Superior temporal gyrus (tissue), 1 donor: ENCODE measurements around the gene CCDC97.

Experiments
- DNase-seq: peaks from one replicate; pipeline ENCODE4 v3.0.0-alpha.2; 2016; ENCODE audit errors: extremely low spot score

Gene CCDC97

DNA sequence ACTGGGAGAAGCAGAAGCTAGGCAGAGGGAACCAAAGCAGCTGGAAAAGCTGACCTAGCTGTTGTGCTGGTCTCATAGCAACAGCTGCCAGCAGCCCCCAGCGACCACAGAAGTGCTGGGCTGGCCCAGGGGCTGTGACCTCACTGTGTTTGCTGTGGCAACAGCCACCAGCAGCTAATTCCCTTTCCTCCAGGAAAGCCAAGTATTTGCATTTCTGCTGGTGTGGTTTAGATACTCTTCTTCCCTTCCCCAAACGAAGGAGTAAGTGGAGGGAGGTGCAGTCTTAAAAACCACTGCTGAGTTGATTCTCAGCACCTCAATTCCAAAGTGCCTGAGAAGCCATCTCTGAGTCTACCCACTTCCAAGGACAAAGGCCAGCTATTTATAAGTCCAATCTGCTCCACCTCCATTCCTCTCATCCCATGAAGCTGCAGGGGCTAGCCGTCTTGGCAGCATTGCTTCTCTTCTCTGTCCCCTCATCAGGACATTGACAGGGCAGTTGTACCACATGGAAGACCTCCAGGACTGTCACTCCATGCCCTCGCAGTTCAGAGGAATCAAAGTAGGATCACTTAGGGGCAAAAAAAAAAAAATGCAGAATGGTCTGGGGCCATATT is 11.5 kb upstream of the CCDC97 start:
- DNase-seq, result no peak

DNA sequence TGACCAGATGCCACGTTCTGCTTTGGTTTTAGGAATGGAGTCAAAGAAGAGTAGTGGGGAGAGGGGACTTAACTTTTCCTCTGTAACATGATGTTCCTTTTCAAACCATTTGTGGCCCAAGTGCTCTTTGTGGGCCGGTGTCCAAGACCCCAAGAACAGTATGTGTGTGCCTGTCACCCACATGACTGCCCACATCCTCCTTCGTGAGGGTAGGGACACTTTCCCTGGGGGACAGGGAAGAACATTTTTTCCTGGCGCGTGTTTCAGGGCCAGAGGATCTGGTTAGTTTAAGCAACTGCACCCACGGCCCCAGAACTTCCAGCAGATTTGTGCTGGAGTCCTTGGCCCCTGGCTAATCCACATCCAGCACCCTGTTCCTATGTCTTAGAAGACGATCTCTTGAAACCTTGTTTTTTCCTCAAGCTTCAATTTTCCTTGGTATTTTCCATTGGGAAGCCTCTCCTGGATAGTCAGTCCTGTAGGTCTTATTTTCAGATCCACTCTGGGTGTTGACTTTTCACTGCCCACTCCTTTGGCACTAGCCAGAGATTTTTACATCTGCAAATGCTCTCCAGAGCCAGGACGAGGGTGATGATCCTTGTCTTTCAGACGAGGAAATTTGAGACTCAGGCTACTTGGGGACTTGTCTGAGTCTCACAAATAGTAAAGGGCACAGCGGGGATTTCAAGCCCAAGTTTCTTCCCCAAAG is 10.8 kb upstream of the CCDC97 start:
- DNase-seq, result peak; percentile 42

GRCh38 chr19:41299755-41300089 is 10.2 kb upstream of the CCDC97 start:
- DNase-seq, result no peak

DNA sequence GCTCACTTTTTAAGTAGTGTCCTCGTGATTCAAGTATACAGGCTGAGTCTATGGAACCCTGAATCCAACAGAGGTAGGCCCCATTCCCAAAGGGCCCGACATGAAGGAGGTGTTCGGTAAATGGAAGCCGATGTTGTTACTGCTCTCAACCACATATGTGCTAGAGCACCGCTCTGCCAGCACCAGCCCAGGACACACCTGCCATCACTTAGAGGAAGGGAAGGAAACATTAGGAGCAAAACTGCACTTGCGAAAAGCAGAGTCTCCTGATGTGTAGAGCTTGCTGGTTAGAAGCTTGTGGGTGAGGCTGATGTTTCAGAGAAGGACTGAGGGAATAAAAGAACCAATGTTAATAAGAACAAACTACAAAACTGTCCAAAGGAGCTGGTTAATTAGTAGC is 9.4 kb upstream of the CCDC97 start:
- no peak for DNase-seq

DNA sequence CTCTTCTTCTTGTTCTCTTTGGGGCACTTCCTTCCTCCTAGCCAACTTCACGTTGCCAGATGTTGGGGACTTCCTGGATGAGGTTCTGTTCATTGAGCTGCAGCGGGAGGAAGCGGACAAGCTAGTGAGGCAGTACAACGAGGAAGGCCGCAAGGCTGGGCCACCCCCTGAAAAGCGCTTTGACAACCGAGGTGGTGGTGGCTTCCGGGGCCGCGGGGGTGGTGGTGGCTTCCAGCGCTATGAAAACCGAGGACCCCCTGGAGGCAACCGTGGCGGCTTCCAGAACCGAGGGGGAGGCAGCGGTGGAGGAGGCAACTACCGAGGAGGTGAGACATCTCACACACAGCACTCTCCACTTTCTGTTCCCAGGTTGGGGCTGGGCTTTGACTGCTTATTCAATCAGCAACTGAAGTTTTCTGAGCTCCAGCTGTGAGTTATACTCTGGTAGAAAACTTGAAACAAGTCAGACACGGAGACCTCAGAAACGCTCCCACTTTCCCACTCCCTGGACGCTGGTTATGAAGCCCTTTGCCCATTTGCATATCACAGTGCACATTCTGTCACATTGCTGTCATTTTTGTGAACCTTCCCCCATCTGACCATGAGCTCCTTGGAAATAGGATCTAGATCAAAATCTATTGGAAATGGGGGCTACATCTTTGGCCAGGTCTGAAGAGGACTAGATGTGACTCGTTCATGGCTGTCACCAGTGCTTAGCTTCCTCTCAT is 7.2 kb upstream of the CCDC97 start:
- no peak for DNase-seq

- no peak for DNase-seq
Observed at GRCh38 chr19:41303954-41304353, 6.0 kb upstream of the CCDC97 start.

DNA sequence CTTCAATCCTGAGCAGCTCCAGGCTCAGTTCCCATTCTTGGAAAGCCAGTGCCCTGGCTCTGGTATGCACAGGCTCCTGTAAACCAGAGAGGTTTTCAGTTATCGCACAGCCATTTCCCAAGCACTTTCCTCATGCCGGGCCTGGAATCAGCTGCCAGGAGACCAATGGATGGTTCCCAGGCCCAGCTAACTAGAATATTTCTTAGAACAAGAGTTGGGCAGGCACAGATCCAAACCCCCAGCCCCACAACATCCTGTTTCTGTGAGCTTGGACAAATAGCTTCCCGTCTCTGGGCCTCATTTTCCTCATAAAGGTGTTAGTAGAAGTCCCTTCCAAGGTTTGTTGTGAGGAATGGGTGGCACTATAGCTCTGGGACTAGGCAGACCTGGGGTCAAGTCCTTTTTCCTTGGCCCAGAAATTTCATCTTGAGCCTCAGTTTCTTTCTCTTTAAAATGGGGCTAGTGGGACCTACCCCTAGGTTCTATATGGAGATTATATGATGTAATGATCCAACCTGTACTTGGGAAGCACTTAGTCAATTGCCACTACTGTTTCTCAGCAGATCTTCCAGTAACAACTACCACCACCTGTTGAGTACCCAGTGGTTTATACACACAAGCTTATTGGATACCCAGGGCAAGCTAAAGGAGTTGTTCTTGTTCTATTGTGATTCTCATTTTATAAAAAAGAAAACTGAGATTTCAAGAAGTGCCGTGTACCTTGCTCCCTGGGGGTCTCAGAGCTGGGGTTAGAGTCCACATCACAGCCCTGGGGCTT is 5.1 kb upstream of the CCDC97 start:
- no peak for DNase-seq

- no peak for DNase-seq
Observed at GRCh38 chr19:41305927-41306793, 3.8 kb upstream of the CCDC97 start.

DNA sequence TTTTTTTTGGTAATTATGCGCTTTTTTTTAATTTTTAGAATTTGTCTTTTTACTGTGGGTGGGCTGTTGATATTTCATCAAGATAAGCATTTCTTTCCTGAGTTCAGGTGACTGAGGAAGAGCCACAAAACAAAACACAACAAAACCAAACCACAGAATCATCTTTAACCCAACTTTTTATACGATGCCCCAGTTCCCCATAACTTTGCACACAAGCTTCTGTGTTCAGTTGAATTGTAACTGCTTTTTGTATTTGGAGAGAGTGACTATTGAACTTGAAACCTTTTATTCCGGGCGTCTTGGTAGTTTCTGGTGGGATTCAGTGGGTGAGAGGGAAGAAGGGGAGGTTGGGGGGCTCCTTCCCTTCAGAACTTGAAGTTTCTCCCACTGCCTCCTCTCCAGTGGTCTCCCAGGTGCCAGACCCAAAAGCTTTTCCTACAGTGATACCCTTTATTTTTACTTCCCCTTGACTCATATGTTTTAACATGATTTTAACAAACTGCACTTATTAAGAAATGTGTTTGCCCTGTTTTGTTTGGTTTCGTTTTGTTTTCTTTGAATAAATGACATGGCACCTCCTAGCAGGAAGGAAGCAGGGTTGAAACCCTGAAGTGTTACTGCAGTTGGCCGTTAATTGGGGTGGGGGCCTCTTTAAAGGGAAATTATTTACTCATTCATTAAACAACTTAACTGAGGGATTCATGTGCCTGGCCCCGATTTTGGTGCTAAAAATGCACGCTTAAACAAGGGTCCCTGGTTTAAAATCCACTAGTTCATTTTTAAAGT is 2.7 kb upstream of the CCDC97 start:
- no peak for DNase-seq

DNA sequence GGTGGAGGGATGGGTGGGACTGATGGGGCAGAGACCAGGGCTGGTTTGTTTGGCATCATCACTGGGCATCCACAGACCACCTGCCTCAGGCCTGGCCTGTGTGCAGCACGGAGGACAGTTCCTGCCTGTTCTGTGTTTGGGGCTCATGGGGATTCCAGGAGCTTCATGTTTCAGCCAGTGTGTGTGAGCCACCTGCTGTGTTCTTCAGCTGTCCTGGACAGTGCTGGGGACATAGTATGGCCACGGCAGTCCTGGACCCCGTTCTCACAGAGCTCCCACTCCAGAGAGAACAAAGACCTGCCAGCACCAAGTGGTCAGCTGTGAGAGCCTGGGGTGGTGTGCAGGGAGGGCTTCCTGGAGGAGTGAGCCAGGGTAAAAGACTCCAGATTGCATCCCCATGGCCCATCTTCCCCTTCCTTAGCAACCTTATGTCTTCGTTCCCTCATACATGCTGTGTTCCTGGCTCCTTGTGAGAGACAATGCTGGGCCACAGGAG is 2.0 kb upstream of the CCDC97 start:
- no peak for DNase-seq

DNA sequence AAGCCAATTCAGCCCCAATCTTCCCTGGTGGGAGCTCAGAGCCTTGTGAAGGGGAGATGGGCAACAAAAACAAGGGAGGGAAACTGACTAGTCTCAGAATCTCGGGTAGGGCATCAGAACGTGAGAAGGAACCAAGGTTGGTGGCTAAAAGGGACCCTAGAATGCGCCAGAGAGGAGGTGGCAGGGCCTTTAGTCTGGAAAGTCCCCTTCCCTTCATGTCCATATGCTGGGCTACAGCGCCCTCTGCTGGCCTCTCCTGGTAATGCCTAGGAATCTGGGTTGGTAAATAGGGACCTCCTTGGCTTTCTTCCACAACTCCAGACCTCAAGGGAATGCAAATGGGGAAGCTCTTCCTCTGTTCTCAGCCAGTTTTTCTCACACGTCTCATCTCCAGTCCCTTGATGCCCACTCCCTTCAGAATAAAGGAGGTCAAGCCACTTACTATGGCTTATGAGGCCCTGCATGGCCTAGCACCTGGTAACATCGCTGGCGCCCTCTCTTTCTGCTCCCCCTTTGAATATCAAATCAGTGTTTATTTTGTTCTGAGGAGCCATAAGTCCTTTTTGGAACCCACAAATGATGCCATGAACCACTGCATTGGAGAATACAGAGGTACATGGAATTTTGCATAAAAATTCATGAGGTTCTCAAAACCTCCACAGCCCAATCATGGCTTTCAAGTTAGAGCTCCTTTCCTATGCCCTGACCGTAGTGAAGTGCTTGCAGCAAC is 1.4 kb upstream of the CCDC97 start:
- peak; percentile 98 for DNase-seq

DNA sequence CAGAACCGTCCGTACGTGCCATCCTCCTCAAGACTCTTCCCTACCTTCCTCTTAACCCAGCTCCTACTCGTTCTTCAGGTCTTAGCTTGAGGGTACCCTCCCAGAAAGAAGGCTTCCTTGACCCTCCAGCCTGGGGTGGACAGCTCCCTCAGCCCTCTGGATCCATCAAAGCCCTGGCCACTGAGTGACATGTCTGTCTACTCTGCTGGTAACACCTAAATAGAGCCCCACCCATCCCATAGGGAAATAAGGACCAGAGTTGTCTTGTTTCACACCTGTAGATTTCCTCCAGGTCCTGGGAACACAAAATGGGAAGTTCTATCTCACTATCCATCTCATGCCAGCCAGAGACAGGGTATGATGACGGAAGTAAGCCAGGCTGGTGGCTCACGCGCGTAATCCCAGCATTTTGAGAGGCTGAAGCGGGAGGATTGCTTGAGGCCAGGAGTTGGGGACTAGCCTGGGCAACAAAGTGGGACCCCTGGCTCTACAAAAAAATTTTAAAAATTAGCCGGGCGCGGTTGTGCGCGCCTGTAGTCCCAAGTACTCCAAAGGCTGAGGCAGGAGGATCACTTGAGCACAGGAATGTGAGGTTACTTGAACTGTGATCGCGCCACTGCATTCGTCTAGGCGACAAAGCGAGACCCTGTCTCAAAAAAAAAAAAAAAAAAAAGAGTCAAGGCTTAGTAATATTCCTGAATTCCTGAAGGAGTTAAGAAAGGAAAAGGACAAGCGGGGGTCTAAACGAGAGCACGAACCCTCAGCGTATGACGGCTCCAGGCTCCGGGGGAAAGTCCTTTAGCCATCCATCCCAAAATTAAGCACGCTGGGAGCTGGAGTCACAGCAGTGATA is 566 bp upstream of the CCDC97 start:
- peak; percentile 35 for DNase-seq

DNA sequence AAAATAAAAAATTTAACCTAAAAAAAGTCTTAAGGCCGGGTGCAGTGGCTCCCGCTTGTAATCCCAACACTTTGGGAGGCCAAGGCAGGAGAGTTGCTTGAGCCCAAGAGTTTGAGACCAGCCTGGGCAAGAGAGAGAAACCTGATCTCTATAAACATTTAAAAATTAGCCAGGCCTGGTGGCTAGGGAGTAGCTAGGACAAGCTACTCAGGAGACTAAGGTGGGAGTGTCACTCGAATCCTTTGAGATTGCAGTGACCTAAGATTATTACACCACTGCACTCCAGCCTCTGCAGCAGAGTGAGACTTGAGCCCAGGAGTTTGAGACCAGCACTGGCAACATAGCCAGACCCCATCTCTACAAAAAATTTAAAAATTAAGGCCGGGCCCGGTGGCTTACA is 1.1 kb downstream of the CCDC97 start:
- no peak for DNase-seq

- no peak for DNase-seq
Observed at GRCh38 chr19:41311613-41312012, 1.6 kb downstream of the CCDC97 start.

- no peak for DNase-seq
Observed at GRCh38 chr19:41316306-41316920, 6.4 kb downstream of the CCDC97 start.

GRCh38 chr19:41318696-41319499 is 8.9 kb downstream of the CCDC97 start:
- no peak for DNase-seq

GRCh38 chr19:41319500-41320184 is 9.7 kb downstream of the CCDC97 start:
- no peak for DNase-seq
